Measurements from ENCODE around the gene LINGO4.

GRCh38 chr1:151806170-151806569 is 951 bp upstream of the LINGO4 start:
- no peak for TF ChIP-seq CTCF (optimal IDR thresholded peaks at IDR 0.05 in 1 of 3, IDR thresholded peaks at IDR 0.05 in 1 of 3, conservative IDR thresholded peaks at IDR 0.05 in 1 of 3; ENCODE audit: extremely low read depth in 1 of 3, insufficient read depth in 2 of 3, low read length in 3 of 3)
- no peak for TF ChIP-seq EZH2 (IDR thresholded peaks at IDR 0.05; ENCODE audit: low read length)

All from keratinocyte (primary cell).